Thyroid gland (tissue), 4 donors: ENCODE measurements around the gene IGSF10. TPM values are rescaled to one million over a fixed set of nuclear protein-coding genes. Genes with fewer than 3 reads are reported as not detected.

Source experiments
- DNase-seq, 2 donors: peaks; one replicate each; pipeline ENCODE4 v3.0.0-alpha.2; 2019
- H3K27ac ChIP-seq, 3 donors: fragments of 200-600 bp; sonication (generic); 1 replicate in 2 of 3; 2 replicates in 1 of 3; pipeline ENCODE4 v1.5.1; 2016 to 2019; ENCODE audit warnings: mild to moderate bottlenecking in 1 of 3, moderate library complexity in 1 of 3
- H3K27me3 ChIP-seq: fragments of 200-600 bp; sonication (generic); one replicate; pipeline ENCODE4 v1.5.1; 2019
- H3K36me3 ChIP-seq, 2 donors: fragments of 200-600 bp; sonication (generic); one replicate each; pipeline ENCODE4 v1.5.1; 2016 to 2019
- H3K4me1 ChIP-seq, 2 donors: fragments of 200-600 bp; sonication (generic); one replicate each; pipeline ENCODE4 v1.5.1; 2017 to 2019
- H3K4me3 ChIP-seq, 3 donors: fragments of 200-600 bp; sonication (generic); replicated peaks in 1 of 3; 1 replicate in 2 of 3; 2 replicates in 1 of 3; pipeline ENCODE4 v1.5.1; 2016; ENCODE audit warnings: mild to moderate bottlenecking in 1 of 3
- H3K9me3 ChIP-seq: fragments of 200-600 bp; sonication (generic); one replicate; pipeline ENCODE4 v1.5.1; 2017
- CTCF ChIP-seq, 6 experiments: fragments of 200-600 bp in 3 of 6; fragments of 450-650 bp in 3 of 6; sonication (generic) in 3 of 6; IDR thresholded peaks; one replicate each; pipeline ENCODE4 v1.5.1; 2016 to 2019; ENCODE audit warnings: antibody characterized with exemption in 6 of 6, mild to moderate bottlenecking in 2 of 6, inconsistent platforms in 1 of 6, moderate library complexity in 1 of 6
- POLR2A ChIP-seq, 2 donors: fragments of 450-650 bp; IDR thresholded peaks; one replicate each; pipeline ENCODE4 v1.6.1; 2017; ENCODE audit warnings: antibody characterized with exemption in 2 of 2, mild to moderate bottlenecking in 2 of 2, moderate library complexity in 1 of 2
- WGBS, 2 donors: methylation state at CpG; one replicate each; pipeline ENCODE4 v1.1.5; 2017; 5-methylcytosine and 5-hydroxymethylcytosine counted together
- intact Hi-C: fragments of 100-400 bp; cut with DNase I; formaldehyde crosslinking; loops from one replicate; pipeline ENCODE4 v1.15.1; 2023
- total RNA-seq, 4 donors: library from RNA; depleted of rRNA; stranded (reverse); fragments of >200 nt; gene quantifications; one replicate each; pipeline ENCODE4 v1.2.3, GENCODE V29; 2016

IGSF10 gene
- total RNA-seq, 4 donors from 2014 or later: 2.4 to 6.8 (median 5.8) TPM

- intact Hi-C loops: no loop called here
- Histone ChIP-seq H3K27ac (no peak overlapping the region), H3K4me3 (no peak overlapping the region), H3K9me3 (no peaks in the 10 kb centered on the region), H3K27me3 (no peaks in the 10 kb centered on the region), H3K36me3 (no peaks in the 10 kb centered on the region), H3K4me1 (no peaks in the 10 kb centered on the region)
- DNase-seq: no peak
- 79 to 94% methylated on average over 2 of the region's 2 CpGs for WGBS, 2 donors
- TF ChIP-seq POLR2A (IDR thresholded peaks at IDR 0.05) (no peak), CTCF (IDR thresholded peaks at IDR 0.05) (no peak)
Measured at GRCh38 chr3:151477591-151478334, 16.9 kb upstream of the IGSF10 start.

GRCh38 chr3:151476344-151477018, 15.6 kb upstream of the IGSF10 start:
- Histone ChIP-seq H3K9me3 (no peaks in the 10 kb centered on the region), H3K36me3 (no peaks in the 10 kb centered on the region), H3K27me3 (no peaks in the 10 kb centered on the region), H3K4me3 (no peak overlapping the region), H3K27ac (no peak overlapping the region), H3K4me1 (no peaks in the 10 kb centered on the region)
- intact Hi-C loops: no loop called here
- no peak for DNase-seq
- WGBS, 2 donors: 87 to 91% methylated on average over 7 of the region's 7 CpGs
- no peak for TF ChIP-seq CTCF (IDR thresholded peaks at IDR 0.05)

GRCh38 chr3:151468284-151468917, 7.5 kb upstream of the IGSF10 start:
- TF ChIP-seq POLR2A (IDR thresholded peaks at IDR 0.05) (no peak), CTCF (IDR thresholded peaks at IDR 0.05) (peak; percentile 40 to 82 (median 58))
- no peak overlapping the region for H3K4me3 ChIP-seq
- H3K27me3 ChIP-seq: no peaks in the 10 kb centered on the region
- peak; percentile 24 to 27 for DNase-seq
- H3K27ac ChIP-seq: no peak overlapping the region
- H3K36me3 ChIP-seq: no peaks in the 10 kb centered on the region
- no peaks in the 10 kb centered on the region for H3K4me1 ChIP-seq
- WGBS, 2 donors: 43 to 54% methylated on average over 9 of the region's 9 CpGs
- intact Hi-C loops: loop anchor here (5.0 to 10.0 kb wide), 2 partner anchors 176 to 369 kb away; no protein-coding TSS in a partner anchor
- H3K9me3 ChIP-seq: no peaks in the 10 kb centered on the region

- H3K4me3 ChIP-seq: no peak overlapping the region
- no peaks in the 10 kb centered on the region for H3K4me1 ChIP-seq
- TF ChIP-seq CTCF (IDR thresholded peaks at IDR 0.05) (no peak), POLR2A (IDR thresholded peaks at IDR 0.05) (no peak)
- DNase-seq: no peak
- WGBS, 2 donors: 92 to 96% methylated on average over 1 of the region's 1 CpG
- no peaks in the 10 kb centered on the region for H3K9me3 ChIP-seq
- H3K36me3 ChIP-seq: no peaks in the 10 kb centered on the region
- no peaks in the 10 kb centered on the region for H3K27me3 ChIP-seq
- intact Hi-C loops: loop anchor here (5.0 to 10.0 kb wide), 2 partner anchors 178 to 370 kb away; no protein-coding TSS in a partner anchor
- no peak overlapping the region for H3K27ac ChIP-seq
Measured at GRCh38 chr3:151467069-151467468, 6.2 kb upstream of the IGSF10 start.
